ENCODE measurements around the gene HUWE1. TPM values are rescaled to one million over a fixed set of nuclear protein-coding genes. Genes with fewer than 3 reads are reported as not detected.

The HUWE1 gene
- total and polyA plus RNA-seq, 2 experiments from 2014 or later: 61.2 to 225 TPM

GRCh38 chrX:53631156-53631555 is 55.4 kb downstream of the HUWE1 start:
- peaks cover 85% of the 10 kb centered on the region for H3K36me3 Mint-ChIP-seq (ENCODE audit: low read depth)
- ATAC-seq (no peak), DNase-seq (ENCODE audit: low spot score) (no peak)
- H3K27ac Mint-ChIP-seq: no peak overlapping the region
- Histone ChIP-seq H3K36me3 (ENCODE audit: insufficient read depth) (peaks cover 12% of the 10 kb centered on the region), H3K79me2 (replicated peaks; ENCODE audit: insufficient read depth) (peaks cover 20% of the 10 kb centered on the region; the same call in 1 of the 2 replicates), H3K27me3 (ENCODE audit: insufficient read depth) (no peaks in the 10 kb centered on the region), H3K4me1 (ENCODE audit: insufficient read depth) (no peaks in the 10 kb centered on the region), H3K9me2 (ENCODE audit: insufficient read depth) (no peaks in the 10 kb centered on the region), H4K20me1 (replicated peaks; ENCODE audit: insufficient read depth) (no peaks in the 10 kb centered on the region), H3K4me3 (no peak overlapping the region), H3F3A (replicated peaks; ENCODE audit: low read depth) (no peaks in the 10 kb centered on the region), H3K27ac (ENCODE audit: low read depth) (no peak overlapping the region), H3K4me2 (no peak overlapping the region), H2AFZ (no peak overlapping the region)
- no peaks in the 10 kb centered on the region for H3K9me3 Mint-ChIP-seq
- H3K4me3 Mint-ChIP-seq: no peak overlapping the region
- no peaks in the 10 kb centered on the region for H3K4me1 Mint-ChIP-seq
- H3K27me3 Mint-ChIP-seq (ENCODE audit: insufficient read depth, low read depth, poor library complexity): no peaks in the 10 kb centered on the region
- TF ChIP-seq ZNF462 (CRISPR knock-in tag; IDR thresholded peaks at IDR 0.05) (no peak), EZH2phosphoT487 (IDR thresholded peaks at IDR 0.05; ENCODE audit: unreplicated experiment) (no peak), STAT1 (IDR thresholded peaks at IDR 0.05; ENCODE audit: unreplicated experiment) (no peak), REST (IDR thresholded peaks at IDR 0.05; ENCODE audit: unreplicated experiment) (no peak), ZNF114 (CRISPR knock-in tag; IDR thresholded peaks at IDR 0.05) (no peak), ZNF331 (CRISPR knock-in tag; IDR thresholded peaks at IDR 0.05; ENCODE audit: low read depth) (no peak), POLR2AphosphoS5 (IDR thresholded peaks at IDR 0.05; ENCODE audit: low read depth) (no peak), EZH2 (IDR thresholded peaks at IDR 0.05; ENCODE audit: low read depth, unreplicated experiment) (no peak), CREB1 (CRISPR knock-in tag; IDR thresholded peaks at IDR 0.05; ENCODE audit: low read depth) (no peak), NANOG (IDR thresholded peaks at IDR 0.05; ENCODE audit: borderline replicate concordance) (no peak), JUNB (IDR thresholded peaks at IDR 0.05; ENCODE audit: unreplicated experiment) (no peak), CTCF (conservative IDR thresholded peaks at IDR 0.05; ENCODE audit: low read depth in 2 of 2) (no peak), ETS1 (IDR thresholded peaks at IDR 0.05) (no peak)

Measured in GM23338 (cell line).